MG63 (cell line): ENCODE results near the gene SLC17A7. TPM values are rescaled to one million over a fixed set of nuclear protein-coding genes. Genes with fewer than 3 reads are reported as not detected.

Experiments used
- DNase-seq: peaks from one replicate; pipeline ENCODE4 v3.0.0-alpha.2; 2020
- H3K27me3 ChIP-seq: fragments of 250-450 bp; sonication (Bioruptor Pico); 2 replicates; pipeline ENCODE4 v1.5.1; 2020; ENCODE audit warnings: mild to moderate bottlenecking, moderate library complexity
- H3K36me3 ChIP-seq: fragments of 250-450 bp; sonication (Bioruptor Pico); 2 replicates; pipeline ENCODE4 v1.5.1; 2020; ENCODE audit warnings: mild to moderate bottlenecking, moderate library complexity
- H3K4me3 ChIP-seq: fragments of 250-450 bp; sonication (Bioruptor Pico); 2 replicates; pipeline ENCODE4 v1.5.1; 2020; ENCODE audit warnings: mild to moderate bottlenecking, moderate library complexity
- H3K9me3 ChIP-seq: fragments of 250-450 bp; sonication (Bioruptor Pico); 2 replicates; pipeline ENCODE4 v1.5.1; 2020; ENCODE audit warnings: mild to moderate bottlenecking, moderate library complexity
- total RNA-seq: library from RNA; depleted of rRNA; stranded (reverse); fragments of >200 nt; shearing (Covaris generic); gene quantifications from 2 replicates; pipeline ENCODE4 v1.2.3, GENCODE V29; 2014; ENCODE audit warnings: low replicate concordance; rRNA removed

Gene SLC17A7
- total RNA-seq, 1 experiment from 2014 or later: not detected

DNA sequence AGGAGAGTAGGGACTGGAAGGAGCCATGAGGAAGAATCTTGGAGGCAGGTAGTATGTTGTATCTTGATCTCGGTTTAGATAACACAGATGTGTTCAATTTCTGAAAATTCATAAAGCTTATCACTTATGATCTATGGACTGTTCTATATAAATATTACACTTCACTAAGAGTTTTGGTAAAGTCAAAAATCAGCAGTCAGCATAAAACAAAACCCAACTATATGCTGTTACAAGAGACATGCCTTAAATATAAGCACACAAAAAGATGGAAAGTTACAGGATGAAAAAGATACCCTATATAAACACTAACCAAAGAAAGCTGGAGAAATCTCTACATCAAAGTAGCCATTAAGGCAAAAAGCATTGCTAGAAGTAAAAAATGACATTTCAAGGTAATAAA lies 57.7 kb downstream of the SLC17A7 start:
- Histone ChIP-seq H3K4me3 (no peak overlapping the region), H3K9me3 (peaks cover 17% of the 10 kb centered on the region), H3K36me3 (no peaks in the 10 kb centered on the region), H3K27me3 (peaks cover 7% of the 10 kb centered on the region; the same call in 1 of the 2 replicates)
- no peak for DNase-seq

GRCh38 chr19:49382639-49383038 lies 58.7 kb downstream of the SLC17A7 start:
- no peaks in the 10 kb centered on the region for H3K36me3 ChIP-seq
- peaks cover 7% of the 10 kb centered on the region; the same call in 1 of the 2 replicates for H3K27me3 ChIP-seq
- no peak overlapping the region for H3K4me3 ChIP-seq
- no peak for DNase-seq
- H3K9me3 ChIP-seq: peaks cover 17% of the 10 kb centered on the region

DNA sequence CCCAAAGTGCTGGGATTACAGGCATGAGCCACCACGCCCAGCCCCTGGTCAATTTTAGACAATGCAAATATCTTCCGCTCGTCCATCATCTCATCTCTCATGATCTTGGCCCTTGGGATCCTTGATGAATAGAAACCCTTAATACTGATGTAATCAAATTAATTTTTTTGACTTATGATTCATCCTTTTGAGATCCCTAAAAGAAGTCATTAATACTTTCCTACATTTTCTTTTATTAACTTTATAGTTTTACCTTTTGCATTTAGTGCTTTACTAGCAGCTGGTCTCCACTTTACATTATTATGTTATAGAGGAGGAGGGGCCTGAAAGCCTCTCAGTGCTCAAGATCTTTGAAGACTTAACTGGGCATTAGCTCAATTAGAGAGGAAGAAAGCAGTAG lies 60.9 kb downstream of the SLC17A7 start:
- Histone ChIP-seq H3K36me3 (no peaks in the 10 kb centered on the region), H3K4me3 (no peak overlapping the region), H3K9me3 (peaks cover 17% of the 10 kb centered on the region), H3K27me3 (peaks cover 5% of the 10 kb centered on the region; the same call in 1 of the 2 replicates)
- no peak for DNase-seq

Other genes starting within 250 kb of the SLC17A7 start
- gene SLC6A16, start 116.3 kb downstream of the SLC17A7 start, total RNA-seq: not detected in 2 replicates
- gene CD37, start 106.1 kb downstream of the SLC17A7 start, total RNA-seq: not detected in 2 replicates
- gene TEAD2, start 79.1 kb downstream of the SLC17A7 start, total RNA-seq: 13.5 and 14.6 TPM in 2 replicates
- not detected in 2 replicates for gene DKKL1, start 77.7 kb downstream of the SLC17A7 start, total RNA-seq
- gene KASH5, start 53.3 kb downstream of the SLC17A7 start, total RNA-seq: not detected in 2 replicates
- gene PTH2, start 18.1 kb downstream of the SLC17A7 start, total RNA-seq: not detected in 2 replicates
- not detected in 2 replicates for gene GFY, start 16.1 kb downstream of the SLC17A7 start, total RNA-seq
- 121 and 144 TPM in 2 replicates for gene PIH1D1, start 10.3 kb upstream of the SLC17A7 start, total RNA-seq
- gene ALDH16A1, start 11.7 kb upstream of the SLC17A7 start, total RNA-seq: 86.4 and 89.0 TPM in 2 replicates
- gene FLT3LG, start 32.7 kb upstream of the SLC17A7 start, total RNA-seq: 0.25 and 5.0 TPM in 2 replicates
- gene RPL13A, start 46.1 kb upstream of the SLC17A7 start, total RNA-seq: 1,730 and 3,823 TPM in 2 replicates
- gene RPS11, start 54.9 kb upstream of the SLC17A7 start, total RNA-seq: 2,408 and 3,564 TPM in 2 replicates
- gene FCGRT, start 71.1 kb upstream of the SLC17A7 start, total RNA-seq: 29.6 and 58.0 TPM in 2 replicates
- 131 and 183 TPM in 2 replicates for gene RCN3, start 86.5 kb upstream of the SLC17A7 start, total RNA-seq
- gene NOSIP, start 139.0 kb upstream of the SLC17A7 start, total RNA-seq: 46.1 and 109 TPM in 2 replicates
- 0.20 TPM in 1 of 2 replicates, not detected in the other for gene PRRG2, start 139.8 kb upstream of the SLC17A7 start, total RNA-seq
- 1.2 and 1.8 TPM in 2 replicates for gene PRR12, start 149.7 kb upstream of the SLC17A7 start, total RNA-seq
- 66.4 and 72.7 TPM in 2 replicates for gene RRAS, start 198.6 kb upstream of the SLC17A7 start, total RNA-seq
- 13.4 and 22.7 TPM in 2 replicates for gene SCAF1, start 200.7 kb upstream of the SLC17A7 start, total RNA-seq
- 64.1 and 104 TPM in 2 replicates for gene IRF3, start 224.3 kb upstream of the SLC17A7 start, total RNA-seq
- gene BCL2L12, start 224.4 kb upstream of the SLC17A7 start, total RNA-seq: 3.0 TPM in 1 of 2 replicates, not detected in the other
- gene PRMT1, start 235.7 kb upstream of the SLC17A7 start, total RNA-seq: 705 and 777 TPM in 2 replicates
- gene ADM5, start 248.1 kb upstream of the SLC17A7 start, total RNA-seq: 0.33 and 1.4 TPM in 2 replicates
- gene CPT1C, start 249.6 kb upstream of the SLC17A7 start, total RNA-seq: not detected in 2 replicates